H54 (cell line): Measurements from ENCODE around the gene ARID3A.

Experiments used
- DNase-seq: peaks from one replicate; pipeline ENCODE4 v3.0.0; 2011; ENCODE audit warnings: low spot score, mixed read lengths; ENCODE audit not compliant: insufficient read length
- FAIRE-seq: peaks from 3 replicates; lab custom pipeline; 2011; peaks lifted over from hg19 to GRCh38; lab: Jason Lieb, UNC
- POLR2A ChIP-seq: IDR thresholded peaks from 2 replicates; pipeline ENCODE4 v1.6.1; 2011; ENCODE audit warnings: low read depth, mild to moderate bottlenecking, low read length

Gene ARID3A

GRCh38 chr19:926589-927350 lies 935 bp downstream of the ARID3A start:
- DNase-seq, result peak; percentile 83
- no peak for FAIRE-seq

GRCh38 chr19:927351-927779 lies 1.5 kb downstream of the ARID3A start:
- FAIRE-seq, result no peak
- no peak for DNase-seq
- no peak for TF ChIP-seq POLR2A

More at GRCh38 chr19:926589-927350, 935 bp downstream of the ARID3A start:
- TF ChIP-seq POLR2A, result no peak

GRCh38 chr19:927780-928401 lies 2.1 kb downstream of the ARID3A start:
- DNase-seq (no peak), FAIRE-seq (no peak)
- TF ChIP-seq POLR2A, result no peak

DNA sequence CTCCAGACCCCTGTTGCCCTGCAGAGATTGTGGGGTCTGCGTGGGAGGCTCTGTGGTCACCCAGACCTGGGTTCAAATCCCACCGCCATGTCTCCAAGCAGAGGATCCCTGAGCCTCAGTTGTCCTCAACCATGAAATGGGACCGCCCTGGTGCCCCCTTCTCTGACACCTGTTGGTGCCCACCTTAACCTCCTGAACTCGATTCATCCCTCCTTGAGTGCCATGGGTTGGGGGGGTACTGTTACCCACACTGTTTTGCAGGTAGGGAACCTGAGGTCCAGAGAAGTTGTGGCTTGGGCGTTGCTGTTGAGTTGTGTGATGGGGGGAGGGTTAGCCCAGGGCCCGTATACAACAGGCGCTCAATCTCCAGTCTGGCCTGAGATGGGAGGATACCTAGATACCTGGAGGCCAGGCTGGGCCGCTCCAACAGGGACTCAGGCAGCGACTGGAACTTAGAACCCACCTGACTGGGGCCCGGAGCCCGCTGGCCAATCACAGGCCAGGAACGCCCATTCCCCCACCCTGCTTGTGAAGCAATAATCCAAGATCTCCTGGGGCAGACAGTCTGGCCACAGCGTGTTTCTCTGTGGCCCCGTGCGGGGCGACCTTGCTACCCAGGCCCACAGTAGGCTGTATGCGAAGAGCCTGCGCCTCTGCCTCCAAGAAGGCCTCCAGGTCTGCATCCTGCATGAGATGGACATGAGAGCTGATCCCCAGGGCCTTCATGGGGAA lies 2.8 kb downstream of the ARID3A start:
- TF ChIP-seq POLR2A, result no peak
- DNase-seq, result no peak
- FAIRE-seq, result no peak

GRCh38 chr19:929203-929890 lies 3.5 kb downstream of the ARID3A start:
- no peak for FAIRE-seq
- no peak for DNase-seq
- TF ChIP-seq POLR2A, result no peak

DNA sequence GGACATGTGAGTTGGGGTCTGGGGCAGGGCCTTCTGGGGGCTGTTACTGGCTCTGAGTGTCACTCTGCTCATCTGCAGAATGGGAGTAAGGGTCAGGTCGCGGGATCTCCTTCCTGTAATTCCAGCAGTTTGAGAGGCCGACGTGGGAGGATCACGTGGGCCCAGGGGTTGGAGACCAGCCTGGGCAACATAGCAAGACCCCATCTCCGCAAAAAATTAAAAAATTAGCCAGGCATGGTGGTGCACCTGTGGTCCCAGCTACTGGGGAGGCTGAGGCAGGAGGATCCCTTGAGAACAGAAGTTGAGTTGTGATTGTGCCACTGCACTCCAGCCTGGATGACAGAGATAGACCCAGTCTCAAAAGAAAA lies 4.0 kb downstream of the ARID3A start:
- DNase-seq, result no peak
- no peak for FAIRE-seq
- TF ChIP-seq POLR2A, result no peak

DNA sequence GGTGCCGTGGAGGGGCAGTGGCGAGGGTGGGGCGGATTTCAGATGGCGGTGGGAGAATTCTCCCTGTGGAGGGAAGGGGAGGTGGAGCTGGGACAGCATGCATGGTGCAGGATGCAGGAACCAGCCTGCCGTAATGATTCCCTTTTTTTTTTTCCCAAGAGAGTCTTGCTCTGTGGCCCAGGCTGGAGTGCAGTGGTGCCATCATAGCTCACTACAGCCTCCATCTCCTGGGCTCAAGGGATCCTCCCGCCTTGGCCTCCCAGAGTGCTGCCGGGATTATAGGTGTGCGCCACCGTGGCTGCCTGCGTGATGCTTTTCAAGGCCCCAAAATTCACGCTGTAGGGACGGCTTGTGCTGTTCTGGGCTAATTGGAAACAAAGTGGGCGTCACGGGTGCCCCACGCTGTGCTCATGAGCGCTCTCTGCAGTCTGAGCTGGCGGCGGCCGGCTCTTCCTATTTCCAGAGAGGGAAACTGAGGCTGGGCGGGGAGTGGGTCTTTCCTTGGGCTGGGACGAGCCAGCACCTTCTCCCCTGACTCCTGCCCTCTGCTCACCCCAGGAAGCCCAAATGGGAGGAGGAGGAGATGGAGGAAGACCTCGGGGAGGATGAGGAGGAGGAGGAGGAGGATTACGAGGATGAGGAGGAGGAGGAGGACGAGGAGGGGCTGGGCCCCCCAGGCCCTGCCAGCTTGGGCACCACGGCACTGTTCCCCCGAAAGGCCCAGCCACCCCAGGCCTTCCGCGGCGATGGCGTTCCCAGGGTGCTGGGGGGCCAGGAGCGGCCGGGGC lies 6.2 kb downstream of the ARID3A start:
- no peak for FAIRE-seq
- no peak for TF ChIP-seq POLR2A
- no peak for DNase-seq

- FAIRE-seq (peak; percentile 64), DNase-seq (peak; percentile 98)
- no peak for TF ChIP-seq POLR2A
Observed at GRCh38 chr19:932648-933552, 7.1 kb downstream of the ARID3A start.

GRCh38 chr19:933553-933882 lies 7.7 kb downstream of the ARID3A start:
- FAIRE-seq (no peak), DNase-seq (no peak)
- no peak for TF ChIP-seq POLR2A

DNA sequence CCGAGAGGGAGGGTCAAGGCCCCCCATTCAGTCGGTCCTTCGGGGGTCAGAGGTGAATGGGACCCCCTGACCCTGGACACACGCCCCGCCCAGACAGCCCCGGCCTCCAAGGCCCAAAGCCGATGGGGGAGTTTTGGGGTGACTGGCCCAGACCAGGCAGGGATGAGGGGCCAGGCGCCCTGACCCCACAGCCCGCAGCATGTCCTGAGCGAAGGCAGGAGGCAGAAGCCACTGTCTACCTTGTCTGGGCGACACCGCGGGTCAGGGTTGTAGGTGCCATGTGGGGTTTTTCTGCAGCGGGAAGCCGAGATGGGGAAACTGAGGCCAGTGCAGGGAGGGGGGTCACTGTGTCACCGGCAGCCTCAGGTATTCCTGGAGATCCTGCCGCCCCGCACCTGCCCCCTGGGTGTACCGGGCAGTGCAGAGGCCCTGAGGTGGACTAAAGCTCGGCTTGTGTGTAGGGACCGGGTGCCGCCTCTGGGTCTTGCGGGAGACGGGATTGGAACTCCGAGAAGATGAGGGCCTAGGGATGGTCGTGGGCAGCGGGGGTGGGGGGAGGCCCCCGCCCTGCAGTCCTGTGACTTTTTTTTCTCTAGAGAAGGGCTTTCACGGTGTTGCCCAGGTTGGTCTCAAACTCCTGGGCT lies 8.5 kb downstream of the ARID3A start:
- TF ChIP-seq POLR2A, result no peak
- DNase-seq, result no peak
- FAIRE-seq, result no peak

GRCh38 chr19:934865-935479 lies 9.1 kb downstream of the ARID3A start:
- DNase-seq, result no peak
- TF ChIP-seq POLR2A, result no peak
- FAIRE-seq, result no peak
